Measurements from ENCODE around the gene BMP2. TPM values are rescaled to one million over a fixed set of nuclear protein-coding genes. Genes with fewer than 3 reads are reported as not detected.

Gene BMP2
- total and polyA plus RNA-seq, 2 experiments from 2014 or later: 0.73 to 1.0 TPM

GRCh38 chr20:6726761-6727160, 40.7 kb upstream of the BMP2 start:
- Mint-ChIP-seq H3K4me3 (no peak overlapping the region), H3K9me3 (no peaks in the 10 kb centered on the region), H3K36me3 (ENCODE audit: low read depth) (no peaks in the 10 kb centered on the region), H3K27ac (no peak overlapping the region), H3K27me3 (ENCODE audit: insufficient read depth, low read depth, poor library complexity) (no peaks in the 10 kb centered on the region), H3K4me1 (no peaks in the 10 kb centered on the region)
- DNase-seq (ENCODE audit: low spot score) (no peak), ATAC-seq (no peak)
- Histone ChIP-seq H3K4me3 (no peak overlapping the region), H3K4me1 (ENCODE audit: insufficient read depth) (no peaks in the 10 kb centered on the region), H4K20me1 (replicated peaks; ENCODE audit: insufficient read depth) (no peaks in the 10 kb centered on the region), H3K36me3 (ENCODE audit: insufficient read depth) (no peaks in the 10 kb centered on the region), H3K79me2 (replicated peaks; ENCODE audit: insufficient read depth) (no peaks in the 10 kb centered on the region), H3K9me2 (ENCODE audit: insufficient read depth) (peaks cover 4% of the 10 kb centered on the region; the same call in 1 of the 2 replicates), H3K27ac (ENCODE audit: low read depth) (no peak overlapping the region), H2AFZ (no peak overlapping the region), H3K4me2 (no peak overlapping the region), H3F3A (replicated peaks; ENCODE audit: low read depth) (no peaks in the 10 kb centered on the region), H3K27me3 (ENCODE audit: insufficient read depth) (no peaks in the 10 kb centered on the region)
- no peak for TF ChIP-seq EZH2 (IDR thresholded peaks at IDR 0.05; ENCODE audit: low read depth, unreplicated experiment)
- TF ChIP-seq, protein P1, sequence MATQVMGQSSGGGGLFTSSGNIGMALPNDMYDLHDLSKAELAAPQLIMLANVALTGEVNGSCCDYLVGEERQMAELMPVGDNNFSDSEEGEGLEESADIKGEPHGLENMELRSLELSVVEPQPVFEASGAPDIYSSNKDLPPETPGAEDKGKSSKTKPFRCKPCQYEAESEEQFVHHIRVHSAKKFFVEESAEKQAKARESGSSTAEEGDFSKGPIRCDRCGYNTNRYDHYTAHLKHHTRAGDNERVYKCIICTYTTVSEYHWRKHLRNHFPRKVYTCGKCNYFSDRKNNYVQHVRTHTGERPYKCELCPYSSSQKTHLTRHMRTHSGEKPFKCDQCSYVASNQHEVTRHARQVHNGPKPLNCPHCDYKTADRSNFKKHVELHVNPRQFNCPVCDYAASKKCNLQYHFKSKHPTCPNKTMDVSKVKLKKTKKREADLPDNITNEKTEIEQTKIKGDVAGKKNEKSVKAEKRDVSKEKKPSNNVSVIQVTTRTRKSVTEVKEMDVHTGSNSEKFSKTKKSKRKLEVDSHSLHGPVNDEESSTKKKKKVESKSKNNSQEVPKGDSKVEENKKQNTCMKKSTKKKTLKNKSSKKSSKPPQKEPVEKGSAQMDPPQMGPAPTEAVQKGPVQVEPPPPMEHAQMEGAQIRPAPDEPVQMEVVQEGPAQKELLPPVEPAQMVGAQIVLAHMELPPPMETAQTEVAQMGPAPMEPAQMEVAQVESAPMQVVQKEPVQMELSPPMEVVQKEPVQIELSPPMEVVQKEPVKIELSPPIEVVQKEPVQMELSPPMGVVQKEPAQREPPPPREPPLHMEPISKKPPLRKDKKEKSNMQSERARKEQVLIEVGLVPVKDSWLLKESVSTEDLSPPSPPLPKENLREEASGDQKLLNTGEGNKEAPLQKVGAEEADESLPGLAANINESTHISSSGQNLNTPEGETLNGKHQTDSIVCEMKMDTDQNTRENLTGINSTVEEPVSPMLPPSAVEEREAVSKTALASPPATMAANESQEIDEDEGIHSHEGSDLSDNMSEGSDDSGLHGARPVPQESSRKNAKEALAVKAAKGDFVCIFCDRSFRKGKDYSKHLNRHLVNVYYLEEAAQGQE (IDR thresholded peaks at IDR 0.05; ENCODE audit: unreplicated experiment): no peak
- TF ChIP-seq ZNF114 (CRISPR knock-in tag; IDR thresholded peaks at IDR 0.05): no peak
- TF ChIP-seq POLR2AphosphoS5 (IDR thresholded peaks at IDR 0.05; ENCODE audit: low read depth): no peak
- TF ChIP-seq, protein P2, sequence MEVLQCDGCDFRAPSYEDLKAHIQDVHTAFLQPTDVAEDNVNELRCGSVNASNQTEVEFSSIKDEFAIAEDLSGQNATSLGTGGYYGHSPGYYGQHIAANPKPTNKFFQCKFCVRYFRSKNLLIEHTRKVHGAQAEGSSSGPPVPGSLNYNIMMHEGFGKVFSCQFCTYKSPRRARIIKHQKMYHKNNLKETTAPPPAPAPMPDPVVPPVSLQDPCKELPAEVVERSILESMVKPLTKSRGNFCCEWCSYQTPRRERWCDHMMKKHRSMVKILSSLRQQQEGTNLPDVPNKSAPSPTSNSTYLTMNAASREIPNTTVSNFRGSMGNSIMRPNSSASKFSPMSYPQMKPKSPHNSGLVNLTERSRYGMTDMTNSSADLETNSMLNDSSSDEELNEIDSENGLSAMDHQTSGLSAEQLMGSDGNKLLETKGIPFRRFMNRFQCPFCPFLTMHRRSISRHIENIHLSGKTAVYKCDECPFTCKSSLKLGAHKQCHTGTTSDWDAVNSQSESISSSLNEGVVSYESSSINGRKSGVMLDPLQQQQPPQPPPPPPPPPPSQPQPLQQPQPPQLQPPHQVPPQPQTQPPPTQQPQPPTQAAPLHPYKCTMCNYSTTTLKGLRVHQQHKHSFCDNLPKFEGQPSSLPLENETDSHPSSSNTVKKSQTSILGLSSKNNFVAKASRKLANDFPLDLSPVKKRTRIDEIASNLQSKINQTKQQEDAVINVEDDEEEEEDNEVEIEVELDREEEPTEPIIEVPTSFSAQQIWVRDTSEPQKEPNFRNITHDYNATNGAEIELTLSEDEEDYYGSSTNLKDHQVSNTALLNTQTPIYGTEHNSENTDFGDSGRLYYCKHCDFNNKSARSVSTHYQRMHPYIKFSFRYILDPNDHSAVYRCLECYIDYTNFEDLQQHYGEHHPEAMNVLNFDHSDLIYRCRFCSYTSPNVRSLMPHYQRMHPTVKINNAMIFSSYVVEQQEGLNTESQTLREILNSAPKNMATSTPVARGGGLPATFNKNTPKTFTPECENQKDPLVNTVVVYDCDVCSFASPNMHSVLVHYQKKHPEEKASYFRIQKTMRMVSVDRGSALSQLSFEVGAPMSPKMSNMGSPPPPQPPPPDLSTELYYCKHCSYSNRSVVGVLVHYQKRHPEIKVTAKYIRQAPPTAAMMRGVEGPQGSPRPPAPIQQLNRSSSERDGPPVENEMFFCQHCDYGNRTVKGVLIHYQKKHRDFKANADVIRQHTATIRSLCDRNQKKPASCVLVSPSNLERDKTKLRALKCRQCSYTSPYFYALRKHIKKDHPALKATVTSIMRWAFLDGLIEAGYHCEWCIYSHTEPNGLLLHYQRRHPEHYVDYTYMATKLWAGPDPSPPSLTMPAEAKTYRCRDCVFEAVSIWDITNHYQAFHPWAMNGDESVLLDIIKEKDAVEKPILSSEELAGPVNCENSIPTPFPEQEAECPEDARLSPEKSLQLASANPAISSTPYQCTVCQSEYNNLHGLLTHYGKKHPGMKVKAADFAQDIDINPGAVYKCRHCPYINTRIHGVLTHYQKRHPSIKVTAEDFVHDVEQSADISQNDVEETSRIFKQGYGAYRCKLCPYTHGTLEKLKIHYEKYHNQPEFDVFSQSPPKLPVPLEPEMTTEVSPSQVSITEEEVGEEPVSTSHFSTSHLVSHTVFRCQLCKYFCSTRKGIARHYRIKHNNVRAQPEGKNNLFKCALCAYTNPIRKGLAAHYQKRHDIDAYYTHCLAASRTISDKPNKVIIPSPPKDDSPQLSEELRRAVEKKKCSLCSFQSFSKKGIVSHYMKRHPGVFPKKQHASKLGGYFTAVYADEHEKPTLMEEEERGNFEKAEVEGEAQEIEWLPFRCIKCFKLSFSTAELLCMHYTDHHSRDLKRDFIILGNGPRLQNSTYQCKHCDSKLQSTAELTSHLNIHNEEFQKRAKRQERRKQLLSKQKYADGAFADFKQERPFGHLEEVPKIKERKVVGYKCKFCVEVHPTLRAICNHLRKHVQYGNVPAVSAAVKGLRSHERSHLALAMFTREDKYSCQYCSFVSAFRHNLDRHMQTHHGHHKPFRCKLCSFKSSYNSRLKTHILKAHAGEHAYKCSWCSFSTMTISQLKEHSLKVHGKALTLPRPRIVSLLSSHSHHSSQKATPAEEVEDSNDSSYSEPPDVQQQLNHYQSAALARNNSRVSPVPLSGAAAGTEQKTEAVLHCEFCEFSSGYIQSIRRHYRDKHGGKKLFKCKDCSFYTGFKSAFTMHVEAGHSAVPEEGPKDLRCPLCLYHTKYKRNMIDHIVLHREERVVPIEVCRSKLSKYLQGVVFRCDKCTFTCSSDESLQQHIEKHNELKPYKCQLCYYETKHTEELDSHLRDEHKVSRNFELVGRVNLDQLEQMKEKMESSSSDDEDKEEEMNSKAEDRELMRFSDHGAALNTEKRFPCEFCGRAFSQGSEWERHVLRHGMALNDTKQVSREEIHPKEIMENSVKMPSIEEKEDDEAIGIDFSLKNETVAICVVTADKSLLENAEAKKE (CRISPR knock-in tag; IDR thresholded peaks at IDR 0.05): no peak
- no peak for TF ChIP-seq CTCF (conservative IDR thresholded peaks at IDR 0.05; ENCODE audit: low read depth in 2 of 2)
- TF ChIP-seq CREB1 (CRISPR knock-in tag; IDR thresholded peaks at IDR 0.05; ENCODE audit: low read depth): no peak
- TF ChIP-seq ZNF331 (CRISPR knock-in tag; IDR thresholded peaks at IDR 0.05; ENCODE audit: low read depth): no peak
- TF ChIP-seq, protein P3, sequence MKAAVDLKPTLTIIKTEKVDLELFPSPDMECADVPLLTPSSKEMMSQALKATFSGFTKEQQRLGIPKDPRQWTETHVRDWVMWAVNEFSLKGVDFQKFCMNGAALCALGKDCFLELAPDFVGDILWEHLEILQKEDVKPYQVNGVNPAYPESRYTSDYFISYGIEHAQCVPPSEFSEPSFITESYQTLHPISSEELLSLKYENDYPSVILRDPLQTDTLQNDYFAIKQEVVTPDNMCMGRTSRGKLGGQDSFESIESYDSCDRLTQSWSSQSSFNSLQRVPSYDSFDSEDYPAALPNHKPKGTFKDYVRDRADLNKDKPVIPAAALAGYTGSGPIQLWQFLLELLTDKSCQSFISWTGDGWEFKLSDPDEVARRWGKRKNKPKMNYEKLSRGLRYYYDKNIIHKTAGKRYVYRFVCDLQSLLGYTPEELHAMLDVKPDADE (IDR thresholded peaks at IDR 0.05): no peak
- no peak for TF ChIP-seq JUNB (IDR thresholded peaks at IDR 0.05; ENCODE audit: unreplicated experiment)
- no peak for TF ChIP-seq EZH2phosphoT487 (IDR thresholded peaks at IDR 0.05; ENCODE audit: unreplicated experiment)
- no peak for TF ChIP-seq STAT1 (IDR thresholded peaks at IDR 0.05; ENCODE audit: unreplicated experiment)
- no peak for TF ChIP-seq NANOG (IDR thresholded peaks at IDR 0.05; ENCODE audit: borderline replicate concordance)
